HepG2 (cell line): ENCODE measurements around the gene MACROD2. TPM values are rescaled to one million over a fixed set of nuclear protein-coding genes. Genes with fewer than 3 reads are reported as not detected.
A peak's percentile ranks its signal among the peaks of the same experiment; 100 is the strongest.

Experiments
- CAMTA2 ChIP-seq: sonication (generic); formaldehyde crosslinking; IDR thresholded peaks from 2 replicates; pipeline ENCODE4 v1.4.0; 2020; ENCODE audit warnings: mild to moderate bottlenecking, missing genetic modification reagents, borderline replicate concordance
- HINFP ChIP-seq: sonication (generic); formaldehyde crosslinking; IDR thresholded peaks from 2 replicates; pipeline ENCODE4 v1.4.0; 2020; ENCODE audit warnings: low read depth, mild to moderate bottlenecking, missing genetic modification reagents
- JARID2 ChIP-seq: sonication (generic); formaldehyde crosslinking; IDR thresholded peaks from 2 replicates; pipeline ENCODE4 v1.8.1; 2023; ENCODE audit warnings: missing genetic modification reagents, inconsistent platforms; ENCODE audit not compliant: insufficient replicate concordance
- MTERF4 ChIP-seq: sonication (generic); formaldehyde crosslinking; IDR thresholded peaks from 2 replicates; pipeline ENCODE4 v1.8.0; 2023; ENCODE audit warnings: mild to moderate bottlenecking, missing genetic modification reagents
- ZFP90 ChIP-seq: sonication (generic); formaldehyde crosslinking; IDR thresholded peaks from 2 replicates; pipeline ENCODE4 v1.8.0; 2022; ENCODE audit warnings: missing genetic modification reagents, mild to moderate bottlenecking, inconsistent platforms, borderline replicate concordance
- ZNF225 ChIP-seq: sonication (generic); formaldehyde crosslinking; IDR thresholded peaks from 2 replicates; pipeline ENCODE4 v1.4.0; 2020; ENCODE audit warnings: mild to moderate bottlenecking, missing genetic modification reagents
- ZNF274 ChIP-seq: sonication (generic); formaldehyde crosslinking; IDR thresholded peaks from 2 replicates; pipeline ENCODE4 v1.5.1; 2020; ENCODE audit warnings: mild to moderate bottlenecking, missing genetic modification reagents
- ZNF512 ChIP-seq: sonication (generic); formaldehyde crosslinking; IDR thresholded peaks from 2 replicates; pipeline ENCODE4 v1.4.0; 2020; ENCODE audit warnings: mild to moderate bottlenecking, missing genetic modification reagents
- ZNF660 ChIP-seq: sonication (generic); formaldehyde crosslinking; IDR thresholded peaks from 2 replicates; pipeline ENCODE4 v1.5.1; 2020; ENCODE audit warnings: mild to moderate bottlenecking, low read depth, missing genetic modification reagents, borderline replicate concordance
- polyA plus RNA-seq, 8 experiments: library from polyadenylated mRNA; depleted of rRNA in 3 of 8; stranded (reverse) in 7 of 8; unstranded in 1 of 8; fragments of >200 nt; fragmentation: Illumina TruSeq in 4 of 8; extraction: Trizol in 4 of 8; gene quantifications; 2 replicates each; pipeline versions ENCODE4 v1.2.1 to v1.2.3, GENCODE V29; 2011 to 2016; ENCODE audit warnings: low read depth in 4 of 8, missing spikeins in 1 of 8, mixed read lengths in 1 of 8; ENCODE audit not compliant: insufficient read depth in 1 of 8
- total RNA-seq, 5 experiments: library from RNA; depleted of rRNA; stranded (reverse); fragments of >200 nt; fragmentation: Illumina TruSeq; extraction: Trizol; gene quantifications; 2 replicates each; pipeline ENCODE4 v1.2.3, GENCODE V29; 2016; ENCODE audit warnings: low read depth in 1 of 5

MACROD2 gene
- total and polyA plus RNA-seq, 2 of the 13 experiments (the other 11 are each of a cell fraction or from before 2014, with no cell fraction given) = 0.13 to 0.51 TPM

- TF ChIP-seq ZNF512 (no peak), ZNF225 (peak; percentile 69; the same call in 1 of the 2 replicates), HINFP (CRISPR knock-in tag) (peak; percentile 78), MTERF4 (CRISPR knock-in tag) (peak; percentile 70; the same call in 1 of the 2 replicates), ZFP90 (CRISPR knock-in tag) (peak; percentile 8; the same call in 1 of the 2 replicates), CAMTA2 (0 out of 2 replicates have a peak, but pooled peaks have one; percentile 37), JARID2 (CRISPR knock-in tag) (no peak), ZNF274 (CRISPR knock-in tag) (peak; percentile 63; the same call in 1 of the 2 replicates), ZNF660 (0 out of 2 replicates have a peak, but pooled peaks have one; percentile 70)
Observed at GRCh38 chr20:13995086-13995665, at the start of gene MACROD2 (continued).
